Smooth muscle cell of the brain vasculature (primary cell): ENCODE measurements around the gene RAPH1.

ENCODE experiments used
- DNase-seq: peaks from one replicate; pipeline ENCODE4 v3.0.0-alpha.2; 2012; ENCODE audit warnings: low read depth, low spot score

Gene RAPH1

DNA sequence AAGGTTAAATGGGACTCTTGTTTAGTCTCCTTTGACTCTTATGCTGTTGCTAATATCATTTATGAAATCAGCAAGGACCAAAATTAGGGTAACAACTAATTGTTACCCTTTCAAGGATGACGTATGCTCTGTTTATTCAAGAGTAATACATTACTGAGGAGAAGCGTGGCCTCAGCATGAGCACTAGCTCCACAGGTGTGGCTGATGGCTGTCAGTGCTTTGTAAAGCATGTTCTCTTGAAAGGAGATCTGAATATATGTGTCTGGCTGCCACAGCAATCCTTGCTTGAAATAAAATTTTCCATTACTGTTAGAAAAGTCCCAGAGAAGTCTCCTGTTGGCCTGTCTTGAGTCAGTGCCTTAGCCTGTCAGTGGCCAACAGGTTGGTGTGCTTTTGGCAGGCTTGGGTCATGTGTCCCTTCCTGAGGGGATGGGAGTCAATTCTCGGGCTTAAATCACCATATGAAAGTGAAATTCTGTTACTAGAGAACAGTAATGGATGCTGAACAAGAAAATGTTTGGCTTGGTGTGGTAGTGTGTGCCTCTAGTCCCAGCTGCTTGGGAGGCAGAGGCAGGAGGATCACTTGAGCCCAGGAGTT lies 174.2 kb downstream of the RAPH1 start:
- no peak for DNase-seq

DNA sequence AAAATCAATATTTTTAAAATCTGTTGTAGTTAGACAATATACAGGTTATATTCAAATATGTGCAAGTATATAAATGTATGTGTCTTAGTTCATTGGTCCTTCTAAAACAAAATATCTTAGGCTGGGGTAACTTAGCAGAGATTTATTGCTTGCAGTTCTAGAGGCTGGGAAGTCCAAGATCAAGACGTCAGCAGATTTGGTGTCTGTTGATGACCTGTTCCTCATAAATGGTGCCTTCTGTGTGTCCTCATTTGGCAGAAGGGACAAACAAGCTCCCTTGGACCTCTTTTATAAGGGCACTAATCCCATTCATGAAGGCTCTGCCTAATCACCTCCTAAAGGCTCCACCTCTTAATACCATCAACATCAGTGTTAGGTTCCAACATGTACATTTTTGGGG lies 175.7 kb downstream of the RAPH1 start:
- DNase-seq = no peak

DNA sequence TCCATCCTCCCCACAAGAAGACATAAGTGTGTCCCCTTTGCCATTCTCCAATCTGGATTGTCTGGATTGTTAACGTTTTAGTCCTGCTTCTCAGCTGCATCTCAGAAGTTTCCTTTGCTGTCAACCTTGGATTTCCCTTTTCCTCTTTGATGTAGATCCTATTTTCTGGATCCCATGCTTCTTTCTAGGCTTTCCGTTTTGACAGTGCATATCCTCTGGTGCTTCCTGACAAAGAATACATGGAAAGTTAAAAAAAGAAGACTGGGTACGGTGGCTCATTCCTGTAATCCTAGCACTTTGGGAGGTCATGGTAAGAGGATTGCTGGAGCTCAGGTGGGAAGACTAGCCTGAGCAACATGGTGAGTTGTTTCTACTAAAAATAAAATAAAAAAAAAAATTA lies 180.1 kb downstream of the RAPH1 start:
- no peak for DNase-seq

- no peak for DNase-seq
These were observed 182.4 kb downstream of the RAPH1 start for GRCh38 chr2:203352604-203353255.

- DNase-seq = no peak
These were observed 187.7 kb downstream of the RAPH1 start for GRCh38 chr2:203347375-203347774.

GRCh38 chr2:203346612-203347011 lies 188.5 kb downstream of the RAPH1 start:
- DNase-seq = no peak

GRCh38 chr2:203344667-203345066 lies 190.4 kb downstream of the RAPH1 start:
- no peak for DNase-seq
